H9 (cell line): ENCODE data around the gene STX2. TPM values are rescaled to one million over a fixed set of nuclear protein-coding genes. Genes with fewer than 3 reads are reported as not detected.

ENCODE experiments used
- DNase-seq: peaks from one replicate; pipeline ENCODE4 v3.0.0-alpha.2; 2017
- H2AFZ ChIP-seq: one replicate; pipeline ENCODE4 v1.6.1; 2013; ENCODE audit warnings: mild to moderate bottlenecking, low read length, control low read depth, moderate library complexity
- H2AK5ac ChIP-seq: 2 replicates; pipeline ENCODE4 v1.6.1; 2013; ENCODE audit warnings: low read length, control low read depth, mixed read lengths; ENCODE audit not compliant: insufficient read length
- H2BK120ac ChIP-seq: one replicate; pipeline ENCODE4 v1.6.1; 2013; ENCODE audit warnings: low read depth, mild to moderate bottlenecking, low read length, control low read depth, inconsistent platforms; ENCODE audit not compliant: poor library complexity, severe bottlenecking
- H2BK12ac ChIP-seq: 2 replicates; pipeline ENCODE4 v1.6.1; 2013; ENCODE audit warnings: low read length, control low read depth, mixed read lengths, low read depth; ENCODE audit not compliant: insufficient read length
- H2BK15ac ChIP-seq: 2 replicates; pipeline ENCODE4 v1.6.1; 2013; ENCODE audit warnings: low read depth, low read length, control low read depth
- H2BK20ac ChIP-seq: one replicate; pipeline ENCODE4 v1.6.1; 2013; ENCODE audit warnings: low read depth, mild to moderate bottlenecking, low read length, control low read depth, inconsistent platforms; ENCODE audit not compliant: poor library complexity, severe bottlenecking
- H2BK5ac ChIP-seq: 2 replicates; pipeline ENCODE4 v1.6.1; 2013; ENCODE audit warnings: low read length, control low read depth, mixed read lengths; ENCODE audit not compliant: insufficient read length
- H3K14ac ChIP-seq: 2 replicates; pipeline ENCODE4 v1.6.1; 2013; ENCODE audit warnings: low read length, control low read depth; ENCODE audit not compliant: insufficient read depth
- H3K18ac ChIP-seq: 2 replicates; pipeline ENCODE4 v1.6.1; 2013; ENCODE audit warnings: low read depth, mild to moderate bottlenecking, mixed read lengths, low read length, control low read depth; ENCODE audit not compliant: insufficient read length
- H3K23ac ChIP-seq: 2 replicates; pipeline ENCODE4 v1.6.1; 2013; ENCODE audit warnings: low read length, control low read depth, mixed read lengths, low read depth; ENCODE audit not compliant: insufficient read length
- H3K23me2 ChIP-seq: 2 replicates; pipeline ENCODE4 v1.6.1; 2013; ENCODE audit warnings: low read depth, mild to moderate bottlenecking, mixed read lengths, low read length, control low read depth; ENCODE audit not compliant: insufficient read length, poor library complexity, severe bottlenecking
- H3K27ac ChIP-seq: 2 replicates; pipeline ENCODE4 v1.5.1; 2013; ENCODE audit warnings: low read length, control low read depth, mixed read lengths, low read depth; ENCODE audit not compliant: insufficient read length
- H3K27me3 ChIP-seq: 2 replicates; pipeline ENCODE4 v1.6.1; 2013; ENCODE audit warnings: low read length, control low read depth, inconsistent platforms; ENCODE audit not compliant: insufficient read depth
- H3K4ac ChIP-seq: 2 replicates; pipeline ENCODE4 v1.6.1; 2013; ENCODE audit warnings: low read depth, mild to moderate bottlenecking, control low read depth, inconsistent platforms, low read length, moderate library complexity
- H3K4me1 ChIP-seq: 2 replicates; pipeline ENCODE4 v1.6.1; 2013; ENCODE audit warnings: low read length, control low read depth, inconsistent platforms; ENCODE audit not compliant: insufficient read depth
- H3K4me2 ChIP-seq: 2 replicates; pipeline ENCODE4 v1.6.1; 2013; ENCODE audit warnings: low read length, control low read depth, mixed read lengths; ENCODE audit not compliant: insufficient read length, insufficient read depth
- H3K56ac ChIP-seq: 2 replicates; pipeline ENCODE4 v1.6.1; 2013; ENCODE audit warnings: low read depth, mild to moderate bottlenecking, mixed read lengths, low read length, control low read depth; ENCODE audit not compliant: insufficient read length
- H3K79me1 ChIP-seq: 2 replicates; pipeline ENCODE4 v1.6.1; 2013; ENCODE audit warnings: low read depth, mild to moderate bottlenecking, moderate library complexity, low read length, control low read depth, inconsistent platforms; ENCODE audit not compliant: insufficient read depth, poor library complexity, severe bottlenecking
- H3K79me2 ChIP-seq: 2 replicates; pipeline ENCODE4 v1.6.1; 2013; ENCODE audit warnings: low read length, control low read depth, inconsistent platforms; ENCODE audit not compliant: insufficient read depth
- H3K9ac ChIP-seq: 2 replicates; pipeline ENCODE4 v1.6.1; 2013; ENCODE audit warnings: low read length, control low read depth, mixed read lengths; ENCODE audit not compliant: insufficient read length; ENCODE audit errors: extremely low read depth
- H3K9me3 ChIP-seq: one replicate; pipeline ENCODE4 v1.6.1; 2013; ENCODE audit warnings: low read depth, low read length, inconsistent platforms; ENCODE audit not compliant: control insufficient read depth
- H3T11ph ChIP-seq: one replicate; pipeline ENCODE4 v1.6.1; 2013; ENCODE audit warnings: mild to moderate bottlenecking, low read length, control low read depth, inconsistent platforms
- H4K20me1 ChIP-seq: one replicate; pipeline ENCODE4 v1.6.1; 2013; ENCODE audit not compliant: control insufficient read depth, insufficient read length, insufficient read depth
- H4K5ac ChIP-seq: 2 replicates; pipeline ENCODE4 v1.6.1; 2013; ENCODE audit warnings: low read depth, mild to moderate bottlenecking, mixed read lengths, low read length, control low read depth; ENCODE audit not compliant: insufficient read length
- H4K8ac ChIP-seq: replicated peaks from 2 replicates; pipeline ENCODE4 v1.6.1; 2013; ENCODE audit warnings: low read length, control low read depth, mixed read lengths, low read depth; ENCODE audit not compliant: insufficient read length
- H4K91ac ChIP-seq: 2 replicates; pipeline ENCODE4 v1.6.1; 2013; ENCODE audit warnings: low read depth, mild to moderate bottlenecking, moderate library complexity, mixed read lengths, low read length, control low read depth; ENCODE audit not compliant: insufficient read length
- H3K27ac Mint-ChIP-seq, 3 experiments: 2 replicates in 2 of 3; 3 replicates in 1 of 3; pipeline ENCODE4 v1.8.0; 2020 to 2021; ENCODE audit warnings: mixed read lengths in 3 of 3, mild to moderate bottlenecking in 1 of 3, moderate library complexity in 1 of 3
- H3K27me3 Mint-ChIP-seq: 2 replicates; pipeline ENCODE4 v1.8.0; 2021; ENCODE audit warnings: low read depth, mild to moderate bottlenecking, moderate library complexity, mixed read lengths
- H3K36me3 Mint-ChIP-seq, 3 experiments: 2 replicates in 2 of 3; 3 replicates in 1 of 3; pipeline ENCODE4 v1.8.0; 2020 to 2021; ENCODE audit warnings: low read depth in 3 of 3, mixed read lengths in 3 of 3; ENCODE audit not compliant: insufficient read depth in 1 of 3
- H3K4me1 Mint-ChIP-seq, 2 experiments: 2 replicates each; pipeline ENCODE4 v1.8.0; 2020; ENCODE audit warnings: mixed read lengths in 2 of 2
- H3K4me3 Mint-ChIP-seq, 2 experiments: 2 replicates in 1 of 2; 3 replicates in 1 of 2; pipeline ENCODE4 v1.8.0; 2020 to 2021; ENCODE audit warnings: mild to moderate bottlenecking in 2 of 2, mixed read lengths in 2 of 2, moderate library complexity in 1 of 2
- H3K9me3 Mint-ChIP-seq, 2 experiments: 2 replicates in 1 of 2; 3 replicates in 1 of 2; pipeline ENCODE4 v1.8.0; 2020; ENCODE audit warnings: mild to moderate bottlenecking in 2 of 2, mixed read lengths in 2 of 2, moderate library complexity in 1 of 2
- CTCF ChIP-seq: fragments of 200-600 bp; sonication (generic); conservative IDR thresholded peaks from 3 replicates; pipeline ENCODE4 v1.8.0; 2021; ENCODE audit warnings: antibody characterized with exemption, mild to moderate bottlenecking
- WGBS: extraction: QIAGEN DNeasy Blood & Tissue Kit; methylation state at CpG from one replicate; pipeline ENCODE4 v1.1.7; 2013; ENCODE audit warnings: missing lambda C conversion rate, low lambda C conversion rate, mixed read lengths; ENCODE audit not compliant: insufficient read length; ENCODE audit errors: extremely low coverage; 5-methylcytosine and 5-hydroxymethylcytosine counted together
- total RNA-seq: library from RNA; stranded (reverse); gene quantifications from 2 replicates; pipeline ENCODE4 v1.2.1, GENCODE V29; 2021

Gene STX2
- total RNA-seq, 1 experiment from 2014 or later = 19.4 TPM

GRCh38 chr12:130862161-130862560, 23.1 kb upstream of the STX2 start:
- H3K4me3 Mint-ChIP-seq = no peak overlapping the region
- WGBS = no CpG with 5 or more reads among the region's 4 CpGs
- H4K8ac ChIP-seq = no peak overlapping the region

More at GRCh38 chr12:130862161-130862560, 23.1 kb upstream of the STX2 start:
- Histone ChIP-seq H2BK20ac (no peak overlapping the region), H4K20me1 (no peaks in the 10 kb centered on the region), H3K27ac (no peak overlapping the region), H3T11ph (no peak overlapping the region), H3K79me2 (no peaks in the 10 kb centered on the region), H3K14ac (no peak overlapping the region), H3K23ac (no peak overlapping the region), H2BK15ac (no peak overlapping the region), H3K27me3 (no peaks in the 10 kb centered on the region), H4K91ac (no peak overlapping the region), H4K5ac (no peak overlapping the region), H3K18ac (no peak overlapping the region), H2BK120ac (no peak overlapping the region), H3K56ac (no peak overlapping the region), H3K4me2 (no peak overlapping the region), H3K23me2 (no peaks in the 10 kb centered on the region), H3K4me1 (no peaks in the 10 kb centered on the region), H2AK5ac (no peak overlapping the region), H3K4ac (no peak overlapping the region), H2BK12ac (no peak overlapping the region), H2AFZ (no peak overlapping the region), H3K9ac (no peak overlapping the region), H2BK5ac (no peak overlapping the region), H3K79me1 (no peaks in the 10 kb centered on the region), H3K9me3 (peaks cover 4% of the 10 kb centered on the region)
- Mint-ChIP-seq H3K9me3 (peaks cover 7 to 17% of the 10 kb centered on the region in 2 experiments), H3K27ac (peak overlapping the region in 2 of 3 experiments; percentile 83 to 89; a peak in 5 of 7 replicates), H3K4me1 (peaks cover 12% of the 10 kb centered on the region in 2 experiments), H3K27me3 (no peaks in the 10 kb centered on the region; the same call in 1 of the 2 replicates), H3K36me3 (peaks cover 1 to 14% (median 7%) of the 10 kb centered on the region in 3 experiments; a peak in 6 of 7 replicates)
- peak; percentile 73 for DNase-seq
- no peak for TF ChIP-seq CTCF
